HAP-1 (cell line): ENCODE measurements around the gene WDR33.
A peak's percentile ranks its signal among the peaks of the same experiment; 100 is the strongest.
"Not testable (repeated sequence)": the region's sequence is repeated elsewhere in the genome, so short reads cannot be mapped to it uniquely, and the experiment has no call there.

ENCODE experiments used
- DNase-seq, 2 experiments: peaks; one replicate each; pipeline ENCODE4 v3.0.0-alpha.2; 2016 to 2020; ENCODE audit warnings: low spot score in 2 of 2
- H3K27me3 ChIP-seq: fragments of 250-450 bp; sonication (Bioruptor Pico); 2 replicates; pipeline ENCODE4 v1.5.1; 2020; ENCODE audit warnings: low read depth, mild to moderate bottlenecking, moderate library complexity
- H3K36me3 ChIP-seq: fragments of 250-450 bp; sonication (Bioruptor Pico); replicated peaks from 2 replicates; pipeline ENCODE4 v1.5.1; 2020; ENCODE audit warnings: mild to moderate bottlenecking
- H3K4me1 ChIP-seq: fragments of 250-450 bp; sonication (Bioruptor Pico); 2 replicates; pipeline ENCODE4 v1.5.1; 2020; ENCODE audit warnings: mild to moderate bottlenecking
- H3K4me3 ChIP-seq: fragments of 250-450 bp; sonication (Bioruptor Pico); 2 replicates; pipeline ENCODE4 v1.5.1; 2020; ENCODE audit warnings: mild to moderate bottlenecking, moderate library complexity
- H3K9me3 ChIP-seq: fragments of 250-450 bp; sonication (Bioruptor Pico); 2 replicates; pipeline ENCODE4 v1.5.1; 2020; ENCODE audit warnings: mild to moderate bottlenecking, moderate library complexity
- in situ Hi-C: fragments of 300-500 bp; cut with MboI; formaldehyde crosslinking; loops from 3 replicates; pipeline ENCODE4 v1.14.3; 2020; ENCODE audit warnings: low sequenced_read_pairs, inconsistent platforms, mixed read lengths

Gene WDR33

GRCh38 chr2:127826047-127826446, 15.1 kb upstream of the WDR33 start:
- in situ Hi-C loops = no loop called here
- peaks cover 9% of the 10 kb centered on the region for H3K4me1 ChIP-seq
- no peak for DNase-seq
- H3K27me3 ChIP-seq = no peaks in the 10 kb centered on the region
- no peak overlapping the region for H3K4me3 ChIP-seq
- peaks cover 6% of the 10 kb centered on the region for H3K9me3 ChIP-seq
- H3K36me3 ChIP-seq = no peaks in the 10 kb centered on the region

DNA sequence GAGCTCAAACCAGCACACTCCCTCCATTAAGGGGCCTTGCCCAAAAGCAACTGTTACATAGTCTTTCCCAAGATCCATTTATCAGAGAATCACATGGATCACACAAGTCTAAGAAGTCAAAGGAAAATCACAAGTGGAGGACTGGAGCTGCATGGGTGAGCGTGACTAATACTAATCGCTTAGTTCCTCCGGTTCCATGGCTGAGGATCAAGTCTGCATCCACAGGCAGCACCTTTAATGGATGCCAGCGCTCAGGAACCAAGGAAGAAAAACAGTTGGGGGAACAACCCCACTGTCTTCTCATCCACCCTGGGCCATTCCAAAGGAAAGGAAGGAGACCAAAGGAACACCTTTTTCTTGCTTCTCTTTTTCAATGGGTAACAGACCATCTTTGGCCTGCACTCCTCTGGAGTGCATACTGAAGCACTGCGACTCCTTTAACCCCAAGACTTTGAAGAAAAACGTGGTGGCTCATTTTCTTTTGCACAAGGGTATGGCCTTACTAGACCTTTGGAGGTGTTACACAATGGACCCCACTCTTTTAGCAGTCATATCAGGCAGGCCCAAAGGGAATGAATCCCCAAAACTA, 9.2 kb upstream of the WDR33 start:
- no peaks in the 10 kb centered on the region for H3K36me3 ChIP-seq
- H3K4me3 ChIP-seq = no peak overlapping the region
- peaks cover 12% of the 10 kb centered on the region for H3K9me3 ChIP-seq
- H3K4me1 ChIP-seq = no peaks in the 10 kb centered on the region
- no peaks in the 10 kb centered on the region for H3K27me3 ChIP-seq
- in situ Hi-C loops = no loop called here
- no peak for DNase-seq

DNA sequence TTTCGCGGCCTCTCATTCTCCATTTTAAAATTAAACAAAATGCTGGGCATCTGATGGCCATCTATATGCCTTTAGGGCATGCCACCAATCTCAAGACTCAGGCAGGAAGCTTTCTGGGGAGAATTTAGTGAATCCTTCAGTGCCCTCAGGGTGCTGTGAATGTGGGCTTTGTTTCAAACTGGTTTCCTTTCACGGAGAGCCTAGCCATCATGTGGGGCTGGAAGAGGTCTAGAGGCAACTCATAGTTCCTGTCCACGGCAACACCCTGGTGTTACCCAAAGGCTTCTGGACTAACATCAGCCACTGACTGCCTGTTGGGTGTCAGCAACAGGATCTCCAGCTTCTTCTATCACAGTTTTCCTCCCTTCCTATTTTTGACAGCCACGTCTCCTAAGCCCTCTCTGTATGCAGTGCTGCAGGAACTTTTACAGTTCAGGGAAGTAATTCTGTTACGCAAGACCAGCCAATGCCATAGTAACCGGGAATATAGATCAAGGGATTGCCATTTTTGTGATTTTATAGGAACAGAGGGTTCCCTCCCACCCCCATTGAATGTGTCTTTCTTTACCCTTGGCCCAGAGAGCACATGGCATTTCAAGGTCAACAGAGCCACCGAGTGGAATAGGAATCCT, 7.9 kb upstream of the WDR33 start:
- in situ Hi-C loops = no loop called here
- Histone ChIP-seq H3K9me3 (peaks cover 12% of the 10 kb centered on the region), H3K36me3 (no peaks in the 10 kb centered on the region), H3K27me3 (no peaks in the 10 kb centered on the region), H3K4me3 (no peak overlapping the region), H3K4me1 (no peaks in the 10 kb centered on the region)
- no peak for DNase-seq

DNA sequence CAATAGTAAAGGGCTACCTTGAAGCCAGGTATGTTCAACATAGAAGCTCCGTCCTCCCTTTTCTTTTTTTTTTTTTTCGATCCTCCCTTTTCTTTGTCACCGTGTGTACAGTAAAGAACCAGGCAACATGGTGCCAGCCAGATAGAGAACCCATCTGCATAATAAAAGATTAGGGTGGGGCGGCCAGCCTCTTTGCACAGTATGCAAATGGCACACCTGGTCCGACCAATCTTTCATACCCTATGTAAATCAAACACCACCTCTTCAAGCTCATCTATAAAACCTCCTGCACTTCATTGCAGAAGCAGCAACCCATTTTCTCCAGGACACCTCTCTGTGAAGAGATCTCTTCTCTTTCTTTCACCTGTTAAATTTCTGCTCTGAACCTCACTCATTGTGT, 7.3 kb upstream of the WDR33 start:
- DNase-seq = peak in 1 of 2 experiments; percentile 38
- Histone ChIP-seq H3K4me1 (no peaks in the 10 kb centered on the region), H3K27me3 (no peaks in the 10 kb centered on the region), H3K36me3 (no peaks in the 10 kb centered on the region), H3K4me3 (no peak overlapping the region), H3K9me3 (peaks cover 12% of the 10 kb centered on the region)
- in situ Hi-C loops = no loop called here

GRCh38 chr2:127814677-127815076, 3.7 kb upstream of the WDR33 start:
- in situ Hi-C loops = no loop called here
- Histone ChIP-seq H3K4me3 (no peak overlapping the region), H3K4me1 (peaks cover 4% of the 10 kb centered on the region; the same call in 1 of the 2 replicates), H3K36me3 (no peaks in the 10 kb centered on the region), H3K9me3 (no peaks in the 10 kb centered on the region; the same call in 1 of the 2 replicates), H3K27me3 (no peaks in the 10 kb centered on the region)
- DNase-seq = no peak

DNA sequence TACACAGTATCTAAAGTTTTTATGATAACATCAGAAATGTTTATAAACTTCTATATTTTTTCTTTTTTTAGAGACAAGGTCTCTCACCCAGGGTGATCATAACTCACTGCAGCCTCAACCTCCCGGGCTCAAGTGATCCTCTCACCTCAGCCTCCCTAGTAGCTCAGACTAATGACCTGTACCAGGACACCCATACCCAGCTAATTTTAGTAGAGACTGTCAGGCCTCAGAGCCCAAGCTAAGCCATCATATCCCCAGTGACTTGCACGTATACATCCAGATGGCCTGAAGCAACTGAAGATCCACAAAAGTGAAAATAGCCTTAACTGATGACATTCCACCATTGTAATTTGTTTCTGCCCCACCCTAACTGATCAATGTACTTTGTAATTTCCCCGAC, 1.5 kb upstream of the WDR33 start:
- H3K4me1 ChIP-seq, H3K36me3 ChIP-seq, H3K9me3 ChIP-seq, in situ Hi-C loops, H3K4me3 ChIP-seq, DNase-seq, H3K27me3 ChIP-seq: not testable (repeated sequence)

GRCh38 chr2:127811397-127812321, 688 bp upstream of the WDR33 start:
- Histone ChIP-seq H3K27me3 (no peaks in the 10 kb centered on the region), H3K36me3 (no peaks in the 10 kb centered on the region), H3K9me3 (no peaks in the 10 kb centered on the region), H3K4me1 (peaks cover 12% of the 10 kb centered on the region), H3K4me3 (peak overlapping the region; percentile 75)
- DNase-seq = no peak
- in situ Hi-C loops = no loop called here

DNA sequence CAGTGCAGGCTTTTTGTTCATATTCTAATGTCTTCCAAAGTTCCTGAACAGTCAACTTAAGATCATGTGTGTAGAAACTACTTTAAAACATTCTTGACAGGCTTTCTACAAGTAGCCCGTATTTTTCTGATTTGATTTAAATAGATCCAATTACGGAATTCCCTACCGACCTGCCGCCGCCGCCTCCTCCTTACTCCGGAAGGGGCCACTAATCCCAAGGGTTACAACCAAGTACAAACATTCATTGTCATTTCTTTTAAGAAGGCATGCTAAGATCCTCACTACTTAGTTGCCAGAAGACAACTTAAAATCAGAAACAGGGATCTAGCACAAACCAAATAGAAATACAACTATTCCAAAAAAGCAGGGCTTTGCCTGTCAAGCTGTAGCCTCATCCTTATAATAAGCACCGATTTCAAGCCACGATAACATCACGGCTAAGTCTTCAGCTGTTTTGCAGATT, 784 bp downstream of the WDR33 start:
- Histone ChIP-seq H3K27me3 (no peaks in the 10 kb centered on the region), H3K36me3 (no peaks in the 10 kb centered on the region), H3K9me3 (no peaks in the 10 kb centered on the region), H3K4me3 (peak overlapping the region; percentile 75), H3K4me1 (peaks cover 12% of the 10 kb centered on the region)
- in situ Hi-C loops = no loop called here
- DNase-seq = peak; percentile 51 to 61

GRCh38 chr2:127807678-127808353, 3.2 kb downstream of the WDR33 start:
- H3K27me3 ChIP-seq = no peaks in the 10 kb centered on the region
- peaks cover 12% of the 10 kb centered on the region for H3K4me1 ChIP-seq
- DNase-seq = no peak
- H3K4me3 ChIP-seq = no peak overlapping the region
- in situ Hi-C loops = no loop called here
- H3K9me3 ChIP-seq = no peaks in the 10 kb centered on the region
- H3K36me3 ChIP-seq = no peaks in the 10 kb centered on the region

- H3K9me3 ChIP-seq, DNase-seq, H3K27me3 ChIP-seq, H3K36me3 ChIP-seq, in situ Hi-C loops, H3K4me3 ChIP-seq: not testable (repeated sequence)
- H3K4me1 ChIP-seq = peaks cover 12% of the 10 kb centered on the region
Measured at GRCh38 chr2:127806860-127807259, 4.1 kb downstream of the WDR33 start.

DNA sequence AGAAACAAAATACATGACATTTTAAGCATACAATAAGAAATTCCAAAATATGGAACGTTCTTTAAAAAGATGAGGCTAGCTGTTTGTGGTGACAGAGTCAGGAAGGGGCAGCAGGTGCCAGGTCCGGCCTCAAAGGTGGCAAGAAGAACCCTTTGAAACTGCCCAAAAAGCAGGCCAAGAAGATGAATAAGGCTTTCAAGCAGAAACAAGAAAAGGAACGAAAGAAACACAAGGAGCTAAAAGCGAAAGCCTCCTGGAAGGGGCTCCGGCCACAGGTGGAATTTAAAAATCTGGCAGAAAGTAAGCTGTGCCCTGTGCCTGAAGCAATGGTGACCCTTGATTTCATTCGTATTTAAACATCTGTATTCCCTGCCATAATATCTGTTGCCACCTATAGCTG, 5.5 kb downstream of the WDR33 start:
- no peak overlapping the region for H3K4me3 ChIP-seq
- in situ Hi-C loops = no loop called here
- H3K36me3 ChIP-seq = peaks cover 3% of the 10 kb centered on the region; the same call in 1 of the 2 replicates
- H3K4me1 ChIP-seq = peaks cover 8% of the 10 kb centered on the region
- DNase-seq = no peak
- H3K27me3 ChIP-seq = no peaks in the 10 kb centered on the region
- no peaks in the 10 kb centered on the region for H3K9me3 ChIP-seq

DNA sequence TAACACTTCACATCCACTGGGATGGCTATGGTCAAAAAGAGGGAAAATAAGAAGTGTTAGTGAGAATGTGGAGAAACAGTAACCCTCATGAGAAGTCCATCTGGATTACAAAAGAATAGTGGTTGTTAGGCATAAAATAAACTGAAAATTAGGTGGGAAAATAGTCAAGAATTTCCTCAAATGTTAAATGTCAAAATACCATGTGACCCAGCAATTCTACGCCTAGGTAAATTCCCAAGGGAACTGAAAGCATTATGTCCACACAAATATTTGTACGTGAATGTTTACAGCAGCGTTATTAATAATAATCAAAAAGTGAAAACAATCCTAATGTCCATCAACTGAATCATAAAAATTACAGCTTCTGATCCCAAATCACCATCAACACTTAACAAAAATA, 11.0 kb downstream of the WDR33 start:
- no peak for DNase-seq
- Histone ChIP-seq H3K9me3 (no peaks in the 10 kb centered on the region), H3K4me1 (no peaks in the 10 kb centered on the region), H3K4me3 (no peak overlapping the region), H3K36me3 (peaks cover 3% of the 10 kb centered on the region), H3K27me3 (no peaks in the 10 kb centered on the region)
- in situ Hi-C loops = no loop called here

DNA sequence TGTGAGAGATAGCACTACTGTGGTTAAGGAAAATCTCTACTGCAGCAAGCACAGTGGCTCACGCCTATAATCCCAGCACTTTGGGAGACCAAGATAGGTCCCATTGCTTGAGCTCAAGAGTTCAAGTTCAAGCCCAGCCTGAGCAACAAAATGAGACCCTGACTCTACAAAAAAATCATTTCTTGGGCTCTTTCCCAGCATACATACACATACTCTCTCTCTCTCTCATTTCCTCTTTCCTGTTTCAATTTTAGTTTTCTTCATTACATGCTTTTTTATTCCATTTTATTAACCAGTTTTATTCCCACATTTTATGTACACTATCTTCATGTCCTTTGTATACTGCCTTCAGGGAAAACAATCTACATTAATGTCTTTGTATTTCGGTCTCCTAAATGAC, 14.6 kb downstream of the WDR33 start:
- H3K4me1 ChIP-seq = no peaks in the 10 kb centered on the region
- no peaks in the 10 kb centered on the region for H3K9me3 ChIP-seq
- H3K4me3 ChIP-seq = no peak overlapping the region
- no peaks in the 10 kb centered on the region for H3K27me3 ChIP-seq
- DNase-seq = no peak
- in situ Hi-C loops = no loop called here
- H3K36me3 ChIP-seq = peaks cover 4% of the 10 kb centered on the region; the same call in 1 of the 2 replicates
